Renal cortex interstitium (tissue), 11 donors: ENCODE data around the gene ARHGAP21. TPM values are rescaled to one million over a fixed set of nuclear protein-coding genes. Genes with fewer than 3 reads are reported as not detected.
"Not testable (repeated sequence)": the region's sequence is repeated elsewhere in the genome, so short reads cannot be mapped to it uniquely, and the experiment has no call there.

Source experiments
- DNase-seq, 11 donors: peaks; one replicate each; pipeline ENCODE4 v3.0.0-alpha.2; 2013; ENCODE audit warnings: low read depth in 9 of 11, low spot score in 4 of 11; ENCODE audit errors: extremely low read depth in 1 of 11
- polyA plus RNA-seq, 3 donors: library from polyadenylated mRNA; unstranded; fragments of 120-200 nt; gene quantifications; one replicate each; pipeline ENCODE4 v1.2.1, GENCODE V29; 2013; ENCODE audit not compliant: insufficient read length in 3 of 3

Gene ARHGAP21
- polyA plus RNA-seq, 3 donors = 81.1 to 91.0 (median 82.9) TPM

DNA sequence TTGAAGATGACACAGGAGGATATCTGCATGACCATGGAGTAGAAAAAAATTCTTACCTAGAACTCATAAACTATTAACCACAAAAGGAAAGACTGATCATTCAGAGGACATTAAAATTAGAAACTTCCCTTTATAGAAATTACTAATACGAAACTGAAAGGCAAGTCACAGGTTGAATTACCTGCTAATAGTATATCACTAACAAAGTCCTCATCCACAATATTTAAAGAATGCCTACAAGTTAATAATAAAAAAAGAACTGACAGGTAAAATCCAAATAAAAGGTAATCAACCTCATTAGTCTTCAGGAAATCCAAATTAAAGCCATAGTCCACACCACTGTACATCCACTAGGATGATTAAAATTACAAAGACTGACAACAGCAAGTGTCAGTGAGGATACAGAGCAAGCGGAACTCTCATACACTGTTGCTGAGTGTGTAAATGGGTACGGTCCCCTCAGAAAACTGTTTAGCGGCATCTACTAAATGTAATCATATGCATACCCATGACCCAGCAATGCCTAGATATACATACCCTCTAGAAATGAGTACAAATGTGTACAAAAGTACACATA is 71.2 kb downstream of the ARHGAP21 start:
- DNase-seq = no peak

DNA sequence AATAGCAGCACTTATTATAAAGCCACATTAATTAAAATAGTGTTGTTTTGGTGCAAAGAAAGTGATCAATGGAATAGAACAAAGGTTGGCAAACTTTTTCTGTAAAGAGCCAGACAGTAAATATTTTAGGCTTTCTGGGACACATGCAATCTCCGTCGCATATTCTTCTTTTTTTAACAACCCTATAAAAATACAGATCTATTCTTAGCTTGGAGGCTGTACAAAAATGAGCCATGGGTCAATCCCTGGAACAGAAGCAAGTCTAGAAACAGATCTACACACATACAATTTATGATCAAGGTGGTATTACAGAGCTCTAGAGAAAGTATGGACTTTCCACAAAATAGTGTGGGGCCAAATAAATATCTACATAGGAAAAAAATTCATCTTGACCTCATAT is 71.8 kb downstream of the ARHGAP21 start:
- DNase-seq = no peak

DNA sequence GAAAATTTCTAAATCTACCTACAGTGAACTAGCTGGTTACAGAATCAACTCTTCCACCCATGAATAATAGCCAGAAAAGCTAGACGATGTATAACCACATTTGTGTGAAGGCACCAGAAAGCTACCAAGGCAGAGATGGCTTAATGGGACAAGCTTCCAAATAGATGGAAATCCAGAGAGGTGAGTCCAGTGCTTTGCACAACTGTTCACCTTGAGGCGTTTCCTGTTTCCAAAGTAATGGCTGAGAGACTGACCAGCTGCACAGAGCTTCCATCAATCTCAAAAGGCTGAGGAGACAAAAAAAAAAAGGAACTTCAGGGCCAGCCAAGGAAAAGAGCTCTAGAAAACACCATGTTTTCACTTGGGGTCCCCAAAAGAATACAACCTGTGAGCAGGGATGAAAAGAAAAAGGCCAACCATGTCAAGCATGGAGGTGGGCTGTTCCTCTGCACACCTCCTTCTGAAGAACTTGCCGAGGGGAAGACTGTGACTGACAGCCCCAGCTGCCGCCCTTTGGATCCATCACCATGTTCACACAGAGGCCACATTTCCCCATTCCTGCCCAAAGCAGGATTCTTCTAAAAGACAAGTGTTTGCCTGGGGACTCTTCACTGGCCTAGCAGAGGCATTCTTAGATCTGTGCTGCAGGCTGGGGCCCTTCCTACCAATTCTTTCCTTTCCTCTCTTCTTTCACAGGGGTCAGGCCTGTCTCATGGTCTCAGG is 72.9 kb downstream of the ARHGAP21 start:
- no peak for DNase-seq

DNA sequence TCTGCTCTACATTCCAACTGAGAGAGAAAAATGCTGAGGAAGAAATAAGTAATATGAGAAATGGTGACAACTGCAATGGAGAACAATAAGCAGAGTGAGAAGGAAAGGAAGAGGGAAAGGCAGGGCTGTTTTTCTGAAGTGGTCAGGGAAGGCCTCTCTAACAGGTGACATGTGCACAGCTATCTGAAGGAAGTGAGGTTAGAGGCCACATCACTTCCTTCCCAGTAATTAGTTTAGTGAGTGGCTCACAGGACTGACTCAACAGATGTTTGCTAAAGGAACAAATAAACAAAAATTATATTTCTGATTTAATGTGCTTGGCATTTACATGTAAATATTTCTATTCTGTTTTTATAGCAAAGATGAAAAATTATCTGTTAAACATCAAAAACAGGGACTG is 77.9 kb downstream of the ARHGAP21 start:
- DNase-seq = peak in 1 of 11 donors; percentile 4

DNA sequence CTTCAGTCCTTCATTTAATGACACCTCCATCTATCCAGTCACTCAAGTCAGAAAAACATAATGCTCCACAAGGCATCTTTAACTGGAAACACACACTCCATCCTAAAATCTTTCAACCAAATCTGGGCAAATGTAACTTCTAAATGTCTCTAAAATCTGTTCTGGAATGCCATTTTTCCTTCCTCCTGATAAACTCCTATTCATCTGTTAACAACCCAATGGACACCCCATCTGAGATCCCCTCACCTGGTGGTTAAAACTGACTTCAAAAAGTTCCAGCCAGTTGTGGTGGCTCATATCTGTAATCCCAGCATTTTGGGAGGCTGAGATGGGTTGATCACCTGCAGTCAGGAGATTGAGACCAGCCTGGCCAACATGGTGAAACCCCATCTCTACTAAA is 78.7 kb downstream of the ARHGAP21 start:
- DNase-seq = no peak

DNA sequence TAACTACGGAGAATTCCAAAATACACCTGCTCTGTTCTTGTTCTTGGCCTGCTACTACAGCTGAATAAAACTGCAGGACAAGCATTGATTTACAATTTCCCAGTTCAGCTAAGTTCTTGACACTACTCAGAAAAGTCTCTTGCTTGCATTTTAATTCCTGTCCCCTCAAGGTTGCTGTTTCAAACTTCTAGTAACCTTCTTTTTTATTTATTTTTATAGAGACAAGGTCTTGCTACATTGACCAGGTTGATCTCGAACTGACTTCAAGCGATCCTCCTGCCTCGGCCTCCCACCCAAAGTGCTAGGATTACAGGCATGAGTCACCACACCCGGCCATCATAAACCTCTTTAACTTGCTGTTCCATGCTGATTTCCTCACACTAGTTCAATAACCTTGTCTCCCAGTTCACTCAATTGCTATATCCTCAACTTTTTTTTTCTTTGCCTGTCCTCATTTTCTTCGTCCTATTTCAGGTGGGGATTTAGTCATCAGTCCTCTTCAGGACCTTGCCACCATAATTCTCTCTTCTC is 79.9 kb downstream of the ARHGAP21 start:
- DNase-seq = no peak

DNA sequence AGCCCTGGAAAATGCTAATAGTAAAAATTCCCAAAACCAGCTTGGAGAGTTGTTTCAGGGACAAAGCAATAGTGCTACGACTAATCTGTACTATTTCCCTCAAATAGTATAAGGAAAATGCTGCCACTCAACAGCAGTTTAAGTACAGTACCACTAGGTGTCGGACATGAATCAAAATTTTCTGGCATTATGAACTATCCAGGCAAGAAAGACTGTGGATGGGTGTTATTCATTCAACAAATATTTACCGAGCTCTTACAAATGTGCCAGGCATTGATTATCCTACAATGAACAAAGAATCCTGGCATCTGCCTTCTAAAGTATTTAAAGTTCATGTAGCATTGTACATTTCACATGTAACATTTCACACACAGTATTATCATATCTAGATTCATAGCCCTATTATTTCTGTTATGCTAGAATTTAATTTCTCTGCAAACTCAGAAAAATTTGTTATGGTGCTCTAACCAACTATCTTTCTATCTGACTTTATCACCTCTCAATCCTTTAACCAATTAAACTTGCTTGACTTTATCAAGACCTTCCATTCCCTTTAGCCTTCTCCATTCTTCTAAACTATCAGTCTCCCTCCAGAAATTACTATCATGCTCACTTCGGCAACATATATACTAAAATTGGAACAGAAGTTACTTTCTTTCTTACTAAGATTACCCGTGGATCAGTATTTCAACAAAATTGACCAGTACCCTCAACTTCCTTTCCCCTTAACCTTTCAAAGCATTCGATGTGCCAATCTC is 80.6 kb downstream of the ARHGAP21 start:
- peak; percentile 10 to 54 (median 32) for DNase-seq

DNA sequence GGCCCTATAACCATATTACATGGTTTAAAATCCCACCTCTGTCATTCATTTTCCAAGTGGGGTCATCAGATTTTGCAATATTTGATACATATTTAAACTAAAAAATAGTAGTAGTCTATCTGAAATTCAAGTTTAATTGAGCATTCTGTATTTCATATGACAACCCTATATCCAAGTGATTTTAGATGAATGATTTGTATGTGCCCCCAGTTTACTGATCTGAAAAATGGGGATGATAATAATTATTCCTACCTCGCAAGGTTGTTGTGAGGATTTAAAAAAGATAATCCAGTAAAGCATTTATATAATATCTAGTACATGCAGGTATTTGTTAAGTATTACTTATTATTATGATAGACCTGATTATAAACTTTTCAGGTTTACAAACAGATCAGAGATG is 84.6 kb downstream of the ARHGAP21 start:
- DNase-seq = no peak

DNA sequence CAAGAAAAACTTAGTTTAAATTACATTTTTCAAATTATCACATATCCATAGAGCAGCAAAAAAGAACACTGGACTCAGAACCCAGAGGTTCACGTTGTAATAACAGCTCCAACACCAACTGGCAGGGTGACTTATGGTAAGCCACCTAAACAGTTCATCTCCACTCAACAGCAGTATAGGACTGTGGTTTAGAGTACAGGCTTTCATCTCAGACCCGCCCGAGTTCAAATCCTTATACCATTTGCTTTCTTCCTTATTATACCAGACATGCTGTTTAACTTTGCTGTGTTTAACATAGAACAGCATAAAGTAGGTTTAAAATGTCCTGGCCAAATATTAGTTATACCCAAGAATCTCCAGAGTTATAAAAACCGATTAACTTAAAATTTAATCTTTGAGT is 97.9 kb downstream of the ARHGAP21 start:
- DNase-seq = no peak

DNA sequence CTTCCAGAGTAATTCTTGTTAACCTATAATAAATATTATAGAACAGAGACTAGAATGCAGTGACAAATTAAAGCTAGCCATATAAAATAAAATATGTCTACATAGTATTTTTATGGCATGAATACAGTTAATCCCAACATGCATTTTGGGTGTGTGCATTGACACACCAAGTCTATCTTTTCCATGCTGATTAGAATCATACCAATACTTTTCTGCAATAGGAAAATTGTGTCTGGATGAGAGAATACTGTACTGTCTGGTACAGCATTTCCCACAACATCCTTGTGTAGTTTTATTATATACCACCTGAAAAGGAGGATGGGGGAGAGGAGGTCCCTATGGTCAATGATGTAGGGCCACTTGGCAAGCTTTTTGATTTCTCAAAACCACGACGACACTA is 100.3 kb downstream of the ARHGAP21 start:
- DNase-seq = no peak

DNA sequence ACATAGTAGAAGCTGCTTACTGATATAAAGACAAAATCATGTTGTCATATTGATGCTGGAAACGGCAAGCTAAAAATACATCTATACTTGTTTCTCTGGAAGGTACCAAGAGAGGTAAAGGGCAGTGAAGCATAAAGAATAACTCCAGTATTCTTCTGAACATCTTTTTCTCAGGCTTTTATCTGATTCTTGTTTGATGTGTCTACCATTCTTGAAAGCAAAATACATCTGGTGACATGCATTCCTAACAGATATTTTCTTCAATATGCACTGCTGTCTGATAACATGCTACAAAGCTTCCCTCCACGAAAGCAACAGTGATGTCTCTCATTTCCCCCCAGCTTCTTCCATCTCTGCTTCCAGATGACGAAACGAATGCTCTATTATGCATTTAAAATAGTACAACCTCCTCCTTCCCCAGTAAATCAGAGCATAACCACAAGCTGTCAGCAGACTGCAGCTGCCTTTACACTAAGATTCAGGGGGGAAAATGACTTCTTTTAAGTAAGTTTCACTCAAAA is 100.8 kb downstream of the ARHGAP21 start:
- no peak for DNase-seq

DNA sequence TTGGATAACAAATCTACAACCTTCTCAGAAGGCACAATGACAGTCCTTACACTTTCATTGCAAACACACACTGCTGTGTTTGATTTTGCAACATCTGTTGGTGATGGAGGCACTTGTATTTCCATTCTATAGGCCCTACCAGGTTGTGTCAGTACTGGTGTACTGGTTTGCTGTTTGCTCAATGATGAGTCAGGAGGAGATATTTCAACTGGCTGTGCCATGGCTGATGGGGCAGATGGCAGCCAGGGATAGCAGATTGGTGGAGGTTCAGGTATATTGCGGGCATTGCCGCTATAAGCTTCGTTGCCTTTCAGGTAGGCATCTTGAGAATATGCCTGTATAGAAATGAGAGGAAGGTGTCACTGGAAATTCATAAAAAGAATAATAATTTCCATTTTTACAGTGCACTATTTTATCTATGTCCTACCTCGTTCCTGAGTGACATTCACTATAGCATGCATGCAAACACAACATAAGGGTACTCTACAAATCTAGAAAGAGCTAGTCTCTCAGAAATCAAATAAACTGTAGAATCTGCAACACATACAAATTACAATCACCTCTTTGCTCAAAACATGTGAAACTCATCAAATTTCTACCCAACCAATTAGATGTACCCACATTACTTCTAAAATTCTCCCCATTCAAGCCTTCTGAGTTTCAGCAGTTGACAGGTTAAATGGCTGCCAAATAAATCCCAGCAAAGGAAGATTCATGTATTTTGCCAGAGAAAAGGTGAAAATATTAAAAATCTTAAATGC is 102.5 kb downstream of the ARHGAP21 start:
- DNase-seq = not testable (repeated sequence)

DNA sequence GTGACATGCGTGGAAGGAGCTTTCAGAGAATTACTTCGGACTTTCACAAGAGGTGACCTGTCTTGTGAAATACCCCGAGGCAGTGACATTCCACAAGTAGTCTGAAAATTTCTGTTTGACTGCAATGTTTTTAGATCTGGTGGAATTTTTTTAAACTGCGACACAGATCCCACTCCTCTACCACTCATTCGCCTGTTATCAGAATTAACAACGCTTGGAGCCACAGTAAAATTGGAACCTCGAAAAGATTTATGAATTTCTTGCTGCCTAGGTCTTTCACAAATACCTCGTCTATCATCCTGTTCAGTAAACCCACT is 103.7 kb downstream of the ARHGAP21 start:
- not testable (repeated sequence) for DNase-seq

DNA sequence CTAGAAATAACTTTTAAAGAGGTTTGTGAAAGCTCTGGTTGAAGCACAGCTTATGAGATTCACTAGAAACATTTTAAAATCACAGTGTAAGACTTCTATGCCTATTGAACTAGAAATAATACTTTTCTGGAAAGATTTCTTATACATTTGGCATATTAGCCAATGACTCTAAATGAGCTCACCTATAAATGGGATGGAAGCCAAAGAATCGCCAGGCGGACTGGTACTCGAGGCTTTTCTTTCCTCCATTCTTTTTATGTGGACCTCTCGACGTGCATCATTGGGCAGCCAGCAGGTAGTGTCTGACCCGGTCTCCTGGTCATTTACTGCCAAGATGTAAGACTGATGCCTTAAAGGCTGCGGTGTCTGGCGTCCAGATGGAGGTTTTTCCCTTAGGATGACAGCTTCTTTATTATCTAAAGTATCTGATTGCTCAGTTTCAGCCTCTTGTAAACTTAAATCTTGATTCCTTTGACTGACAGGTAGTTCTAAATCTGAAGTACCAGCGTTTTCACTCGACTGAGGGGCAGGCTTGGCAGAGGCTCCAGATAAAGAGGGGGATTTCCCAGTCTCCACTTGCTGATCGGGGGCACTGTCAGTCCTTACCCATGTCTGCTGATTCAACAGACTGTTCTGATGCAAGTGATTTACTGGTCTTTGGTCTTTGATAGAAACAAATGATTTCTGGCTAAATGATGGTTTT is 104.2 kb downstream of the ARHGAP21 start:
- DNase-seq = not testable (repeated sequence)

DNA sequence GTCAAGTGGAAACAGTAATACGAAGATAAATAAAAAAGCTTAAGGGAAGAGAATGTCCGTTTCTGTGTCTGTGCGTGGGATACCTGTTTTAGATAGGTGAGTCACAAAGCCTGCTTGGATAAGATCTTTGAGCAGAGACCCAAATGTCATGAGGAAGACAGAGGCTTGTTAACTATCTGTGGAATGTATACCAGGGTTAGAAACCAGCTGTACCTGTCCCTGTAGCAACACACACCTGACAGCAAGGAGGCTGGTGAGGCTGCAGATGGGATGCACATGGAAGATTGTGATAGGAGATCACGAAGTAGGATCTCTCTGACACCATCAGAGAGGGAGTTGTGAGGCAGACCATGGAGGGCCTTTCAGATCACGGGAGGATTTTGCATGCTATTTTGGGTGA is 105.3 kb downstream of the ARHGAP21 start:
- no peak for DNase-seq

DNA sequence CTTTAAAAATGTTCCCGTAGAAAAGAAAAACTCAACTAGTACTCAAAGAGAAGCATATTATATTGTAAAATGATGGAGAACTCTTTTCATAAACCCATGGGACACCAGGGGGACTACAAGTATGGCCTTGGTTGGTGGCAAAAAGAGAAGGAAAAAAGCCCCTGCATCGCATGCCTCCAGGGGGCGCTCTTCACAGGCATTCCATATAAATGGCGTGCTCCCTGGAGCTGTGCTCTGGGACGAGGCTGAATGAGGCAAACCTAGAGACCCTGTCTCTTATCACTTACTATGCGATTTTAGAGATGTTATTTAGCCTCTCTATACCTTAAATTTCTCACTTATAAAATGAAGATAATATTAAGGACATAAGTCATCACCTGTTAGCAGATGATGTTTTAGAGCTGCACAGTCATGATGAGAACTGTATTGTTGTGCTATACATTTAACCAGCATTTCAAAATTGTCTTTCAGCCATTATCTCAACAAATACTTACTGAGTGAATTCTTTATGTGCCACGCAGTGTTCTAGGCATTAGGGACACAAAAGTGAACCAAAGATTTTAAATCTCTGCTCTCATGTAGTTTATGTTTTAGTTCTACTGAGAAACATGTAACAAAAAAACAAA is 105.8 kb downstream of the ARHGAP21 start:
- peak in 5 of 11 donors; percentile 4 to 11 (median 9) for DNase-seq

DNA sequence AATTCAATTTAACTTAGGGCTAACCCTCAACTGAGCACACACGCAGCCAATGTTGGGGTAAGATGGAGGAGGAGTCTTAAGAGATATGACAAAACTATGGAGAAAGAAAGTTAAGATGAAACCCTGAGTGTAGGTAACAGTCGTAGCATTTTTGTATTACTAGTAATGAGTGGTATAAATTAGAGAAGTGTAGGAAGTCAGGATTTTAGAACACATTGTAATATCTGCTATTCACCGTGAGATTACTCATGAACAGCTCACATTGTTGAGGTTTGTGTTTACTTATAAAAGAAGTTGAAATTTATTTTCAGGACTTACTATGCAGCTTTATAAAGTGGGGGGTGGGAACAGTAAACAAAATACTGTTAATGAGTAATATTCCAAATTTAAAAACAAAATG is 107.2 kb downstream of the ARHGAP21 start:
- DNase-seq = no peak

DNA sequence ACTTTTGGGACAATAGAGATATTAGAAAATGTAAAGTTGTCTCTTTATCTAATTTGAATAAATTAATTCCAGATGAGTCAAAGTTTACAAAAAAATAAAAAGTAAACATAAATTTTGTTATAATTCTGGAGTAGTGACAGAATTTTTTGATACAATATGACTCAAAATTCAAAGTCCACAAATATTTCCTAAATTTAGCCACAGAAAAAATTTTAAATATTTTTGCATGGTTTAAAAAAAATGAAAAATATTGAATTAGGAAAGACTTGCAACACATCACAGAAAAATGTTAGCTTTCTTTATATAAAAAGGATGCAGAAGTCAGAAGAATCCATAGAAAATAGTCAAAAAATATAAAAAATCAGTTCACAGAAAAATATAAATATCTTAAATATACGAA is 117.7 kb downstream of the ARHGAP21 start:
- DNase-seq = no peak
